ENCODE results near the gene TIAM2. TPM values are rescaled to one million over a fixed set of nuclear protein-coding genes. Genes with fewer than 3 reads are reported as not detected.

The TIAM2 gene
- total and polyA plus RNA-seq, 2 donors (not counting 3 experiments of a cell fraction or from before 2014, with no cell fraction given), result 9.6 to 18.5 TPM

- no peaks in the 10 kb centered on the region for H3K9me3 ChIP-seq (replicated peaks; ENCODE audit: control insufficient read depth, insufficient read depth, low read length)
- intact Hi-C loops (cut with micrococcal nuclease), result no loop called here
- H3K4me1 ChIP-seq (ENCODE audit: control insufficient read depth, extremely low read depth, insufficient read depth, low read length), result no peaks in the 10 kb centered on the region
- FAIRE-seq (no peak), DNase-seq (ENCODE audit: low read depth, low spot score) (no peak)
- H3K4me3 ChIP-seq (replicated peaks in 1 of 3; ENCODE audit: insufficient read depth in 1 of 3, low read depth in 1 of 3, low read length in 3 of 3), result no peak overlapping the region
- H3K79me2 ChIP-seq (ENCODE audit: control insufficient read depth, insufficient read depth, low read length), result no peaks in the 10 kb centered on the region
- no peak overlapping the region for H3K4me2 ChIP-seq (ENCODE audit: insufficient read depth, low read length)
- H3K36me3 ChIP-seq (ENCODE audit: control insufficient read depth in 2 of 2, extremely low read depth in 1 of 2, insufficient read depth in 2 of 2, low read length in 2 of 2), result no peaks in the 10 kb centered on the region
- H2AFZ ChIP-seq (ENCODE audit: low read depth, low read length), result no peak overlapping the region
- TF ChIP-seq JUN (IDR thresholded peaks at IDR 0.05; ENCODE audit: borderline replicate concordance, insufficient read depth, insufficient read length, low read depth) (no peak), MYC (IDR thresholded peaks at IDR 0.05; ENCODE audit: low read depth, low read length) (no peak), CTCF (IDR thresholded peaks at IDR 0.05; ENCODE audit: extremely low read depth in 1 of 2, insufficient read depth in 1 of 2, low read depth in 1 of 2, low read length in 2 of 2) (no peak), GATA2 (IDR thresholded peaks at IDR 0.05; ENCODE audit: insufficient read depth, insufficient read length, low read depth, low read length) (no peak), FOS (IDR thresholded peaks at IDR 0.05; ENCODE audit: borderline replicate concordance, insufficient read depth, low read length) (no peak), POLR2A (IDR thresholded peaks at IDR 0.05; ENCODE audit: low read depth, low read length) (no peak), POLR2AphosphoS5 (IDR thresholded peaks at IDR 0.05; ENCODE audit: insufficient read depth, low read depth, low read length) (no peak), EZH2 (IDR thresholded peaks at IDR 0.05; ENCODE audit: borderline replicate concordance, low read depth, low read length, severe bottlenecking) (no peak)
- TF ChIP-seq, protein P1, sequence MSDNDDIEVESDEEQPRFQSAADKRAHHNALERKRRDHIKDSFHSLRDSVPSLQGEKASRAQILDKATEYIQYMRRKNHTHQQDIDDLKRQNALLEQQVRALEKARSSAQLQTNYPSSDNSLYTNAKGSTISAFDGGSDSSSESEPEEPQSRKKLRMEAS (IDR thresholded peaks at IDR 0.05; ENCODE audit: insufficient read depth, insufficient read length), result no peak
- ChIA-PET POLR2A (no interaction called here), CTCF (interaction anchor here (0.8 to 1.6 kb wide), 4 partner anchors 10 to 67 kb away, joined by 3 to 4 read pairs (median 4); no protein-coding TSS in a partner anchor)
- no peaks in the 10 kb centered on the region for H3K27me3 ChIP-seq (ENCODE audit: control insufficient read depth in 2 of 2, insufficient read depth in 2 of 2, low read length in 2 of 2)
- dilution Hi-C loops (cut with MboI; ENCODE audit: extremely low pct_ligation_motif_present, low sequenced_read_pairs), result no loop called here
- no TSS peak for BruUV-seq (replicated peaks)
- H3K9ac ChIP-seq (replicated peaks; ENCODE audit: extremely low read depth, insufficient read depth, low read length), result no peak overlapping the region
- no peaks in the 10 kb centered on the region for H3K9me1 ChIP-seq (replicated peaks; ENCODE audit: control insufficient read depth, extremely low read depth, insufficient read depth, low read length)
- H3K27ac ChIP-seq (ENCODE audit: insufficient read depth, low read depth, low read length), result no peak overlapping the region
- H4K20me1 ChIP-seq (replicated peaks; ENCODE audit: control insufficient read depth, extremely low read depth, insufficient read depth, low read length), result no peaks in the 10 kb centered on the region
Observed at GRCh38 chr6:155001482-155001881, 6.4 kb downstream of the TIAM2 start.

Measured in endothelial cell of umbilical vein (primary cell).